Transverse colon (tissue), 4 donors: ENCODE measurements around the gene KIF1A. TPM values are rescaled to one million over a fixed set of nuclear protein-coding genes. Genes with fewer than 3 reads are reported as not detected.

Source experiments
- DNase-seq: peaks from one replicate; pipeline ENCODE4 v3.0.0-alpha.2; 2019
- H3K27ac ChIP-seq, 4 donors: fragments of 200-600 bp; sonication (generic); 2 replicates each; pipeline ENCODE4 v1.5.1; 2016 to 2018; ENCODE audit warnings: inconsistent platforms in 4 of 4
- H3K27me3 ChIP-seq: fragments of 200-600 bp; sonication (generic); 2 replicates; pipeline ENCODE4 v1.5.1; 2017; ENCODE audit warnings: inconsistent platforms
- H3K36me3 ChIP-seq, 4 donors: fragments of 200-600 bp; sonication (generic); 2 replicates each; pipeline ENCODE4 v1.5.1; 2017 to 2019; ENCODE audit warnings: inconsistent platforms in 4 of 4
- H3K4me1 ChIP-seq, 4 donors: fragments of 200-600 bp; sonication (generic); 2 replicates each; pipeline ENCODE4 v1.5.1; 2017 to 2020; ENCODE audit warnings: inconsistent platforms in 4 of 4
- H3K4me3 ChIP-seq, 4 donors: fragments of 200-600 bp; sonication (generic); 1 replicate in 1 of 4; 2 replicates in 3 of 4; pipeline versions ENCODE4 v1.5.1 to v1.6.1; 2017 to 2019; ENCODE audit warnings: inconsistent platforms in 4 of 4
- H3K9me3 ChIP-seq, 2 donors: fragments of 200-600 bp; sonication (generic); 2 replicates each; pipeline ENCODE4 v1.5.1; 2017 to 2019; ENCODE audit warnings: inconsistent platforms in 2 of 2
- EP300 ChIP-seq: sonication (generic); formaldehyde crosslinking; IDR thresholded peaks from one replicate; pipeline ENCODE4 v1.6.1; 2017; ENCODE audit warnings: antibody characterized with exemption, low read depth
- POLR2A ChIP-seq: fragments of 450-650 bp; IDR thresholded peaks from one replicate; pipeline ENCODE4 v1.6.1; 2016; ENCODE audit warnings: antibody characterized with exemption, mild to moderate bottlenecking, moderate library complexity
- POLR2AphosphoS5 ChIP-seq, 3 donors: sonication (generic); formaldehyde crosslinking; IDR thresholded peaks; one replicate each; pipeline ENCODE4 v1.6.1; 2016; ENCODE audit warnings: antibody characterized with exemption in 3 of 3
- WGBS, 2 donors: methylation state at CpG; one replicate each; pipeline ENCODE4 v1.1.5; 2018; ENCODE audit warnings: low coverage in 1 of 2; 5-methylcytosine and 5-hydroxymethylcytosine counted together
- in situ Hi-C, 4 donors: fragments of 200-750 bp; cut with MboI; loops; one replicate each; pipeline versions ENCODE4 v1.15.0 to v1.15.1; 2017; ENCODE audit warnings: low sequenced_read_pairs in 3 of 4, low pct_ligation_motif_present in 1 of 4, low pct_unique_long_range_greater_than_20kb in 1 of 4
- intact Hi-C: fragments of 100-400 bp; cut with DNase I; formaldehyde crosslinking; loops from one replicate; pipeline ENCODE4 v1.15.1; 2023; ENCODE audit warnings: low total_unique reads
- total RNA-seq, 4 donors: library from RNA; depleted of rRNA; stranded (reverse); fragments of >200 nt; gene quantifications; one replicate each; pipeline ENCODE4 v1.1.0, GENCODE V29; 2016
- TF ChIP-seq, protein P1 (sequence below), 5 experiments: fragments of 200-600 bp in 3 of 5; fragments of 450-650 bp in 2 of 5; sonication (generic) in 3 of 5; IDR thresholded peaks; 1 replicate in 2 of 5; 2 replicates in 3 of 5; pipeline ENCODE4 v1.5.1; 2016 to 2017; ENCODE audit warnings: antibody characterized with exemption in 5 of 5, inconsistent platforms in 3 of 5, mild to moderate bottlenecking in 2 of 5, moderate library complexity in 1 of 5

The KIF1A gene
- total RNA-seq, 4 donors from 2014 or later: 0.40 to 3.4 (median 2.9) TPM

DNA sequence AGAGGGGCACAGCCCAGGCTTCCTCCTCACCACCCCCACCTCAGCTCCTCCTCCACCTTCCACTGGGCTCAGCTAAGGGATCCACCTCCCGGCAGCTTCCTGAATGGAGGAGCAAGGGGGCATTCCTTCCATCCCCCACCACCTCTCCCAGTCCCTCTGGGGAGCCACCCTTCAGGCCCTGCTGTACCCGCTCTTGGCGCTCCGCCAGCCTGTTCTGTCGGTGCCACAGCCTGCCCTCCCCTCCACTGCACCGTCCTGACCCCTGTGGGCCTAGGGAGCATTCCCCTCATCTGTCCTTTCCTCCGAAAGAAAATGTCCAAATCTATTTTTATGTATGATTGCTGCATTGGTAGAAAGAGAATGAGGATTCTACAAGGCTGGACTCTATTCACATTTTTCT lies 59.9 kb downstream of the KIF1A start:
- Histone ChIP-seq H3K27me3 (no peaks in the 10 kb centered on the region), H3K4me3 (no peak overlapping the region), H3K4me1 (no peaks in the 10 kb centered on the region), H3K36me3 (no peaks in the 10 kb centered on the region), H3K27ac (no peak overlapping the region), H3K9me3 (no peaks in the 10 kb centered on the region)
- 73 to 100% methylated on average over 1 to 7 of the region's 7 CpGs for WGBS, 2 donors
- TF ChIP-seq POLR2A (no peak), EP300 (no peak), POLR2AphosphoS5 (IDR thresholded peaks at IDR 0.05) (no peak)
- TF ChIP-seq, protein P1, sequence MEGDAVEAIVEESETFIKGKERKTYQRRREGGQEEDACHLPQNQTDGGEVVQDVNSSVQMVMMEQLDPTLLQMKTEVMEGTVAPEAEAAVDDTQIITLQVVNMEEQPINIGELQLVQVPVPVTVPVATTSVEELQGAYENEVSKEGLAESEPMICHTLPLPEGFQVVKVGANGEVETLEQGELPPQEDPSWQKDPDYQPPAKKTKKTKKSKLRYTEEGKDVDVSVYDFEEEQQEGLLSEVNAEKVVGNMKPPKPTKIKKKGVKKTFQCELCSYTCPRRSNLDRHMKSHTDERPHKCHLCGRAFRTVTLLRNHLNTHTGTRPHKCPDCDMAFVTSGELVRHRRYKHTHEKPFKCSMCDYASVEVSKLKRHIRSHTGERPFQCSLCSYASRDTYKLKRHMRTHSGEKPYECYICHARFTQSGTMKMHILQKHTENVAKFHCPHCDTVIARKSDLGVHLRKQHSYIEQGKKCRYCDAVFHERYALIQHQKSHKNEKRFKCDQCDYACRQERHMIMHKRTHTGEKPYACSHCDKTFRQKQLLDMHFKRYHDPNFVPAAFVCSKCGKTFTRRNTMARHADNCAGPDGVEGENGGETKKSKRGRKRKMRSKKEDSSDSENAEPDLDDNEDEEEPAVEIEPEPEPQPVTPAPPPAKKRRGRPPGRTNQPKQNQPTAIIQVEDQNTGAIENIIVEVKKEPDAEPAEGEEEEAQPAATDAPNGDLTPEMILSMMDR (IDR thresholded peaks at IDR 0.05): no peak
- in situ Hi-C loops: no loop called here
- no peak for DNase-seq
- intact Hi-C loops: no loop called here

DNA sequence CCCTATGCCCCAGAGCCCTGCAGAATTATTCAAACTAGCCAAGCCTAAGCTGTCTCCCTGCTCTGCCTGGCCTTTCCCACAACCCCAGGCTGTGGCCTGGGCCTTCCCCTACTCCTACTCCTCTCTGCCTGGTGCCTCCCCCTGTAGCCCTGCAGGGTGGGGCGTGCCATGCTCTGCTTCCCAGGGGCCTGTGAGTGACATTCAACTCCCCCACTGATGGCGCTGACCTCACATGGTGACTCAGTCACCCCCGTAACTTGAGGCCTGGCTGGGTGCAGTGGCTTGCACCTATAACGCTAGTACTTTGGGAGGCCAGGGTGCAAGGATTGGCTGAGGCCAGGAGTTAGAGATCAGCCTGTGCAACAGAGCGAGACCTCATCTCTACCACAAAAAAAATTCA lies 60.6 kb downstream of the KIF1A start:
- DNase-seq: no peak
- TF ChIP-seq POLR2AphosphoS5 (IDR thresholded peaks at IDR 0.05): no peak
- TF ChIP-seq, protein P1 (IDR thresholded peaks at IDR 0.05): no peak
- no peak for TF ChIP-seq EP300
- no peak for TF ChIP-seq POLR2A
- Histone ChIP-seq H3K36me3 (no peaks in the 10 kb centered on the region), H3K27me3 (no peaks in the 10 kb centered on the region), H3K4me3 (no peak overlapping the region), H3K4me1 (no peaks in the 10 kb centered on the region), H3K27ac (no peak overlapping the region), H3K9me3 (no peaks in the 10 kb centered on the region)
- 93% methylated on average over 5 of the region's 5 CpGs; no CpG with 5 or more reads in 1 of the 2 donors for WGBS, 2 donors
- in situ Hi-C loops: no loop called here
- intact Hi-C loops: no loop called here

DNA sequence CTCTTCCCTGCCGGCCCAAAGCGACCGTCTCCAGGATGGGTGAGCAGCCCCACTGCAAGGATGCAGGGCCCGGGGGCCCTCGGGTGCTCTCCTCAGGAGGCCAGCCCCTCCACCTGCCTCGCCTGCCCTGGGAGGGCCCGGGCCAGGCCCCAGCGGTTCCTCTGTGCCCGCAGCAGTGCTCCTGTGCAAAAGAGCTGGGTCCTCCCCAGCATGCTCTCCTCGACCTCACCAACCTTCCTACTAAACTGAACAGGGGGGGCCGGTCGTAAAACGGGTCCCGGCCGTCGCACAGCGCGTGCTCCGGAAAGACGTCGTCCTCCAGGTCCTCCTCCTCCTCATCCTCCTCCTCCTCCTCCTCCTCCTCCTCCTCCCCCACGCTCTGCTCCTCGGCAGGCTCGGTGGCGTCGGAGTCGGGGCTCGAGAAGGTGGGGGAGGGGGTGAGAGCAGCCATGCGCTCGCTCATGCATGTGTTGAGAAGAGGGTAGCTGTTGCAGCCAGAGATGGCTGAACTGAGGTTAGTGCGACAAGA lies 62.9 kb downstream of the KIF1A start:
- Histone ChIP-seq H3K36me3 (no peaks in the 10 kb centered on the region), H3K4me1 (no peaks in the 10 kb centered on the region), H3K4me3 (no peak overlapping the region), H3K27me3 (no peaks in the 10 kb centered on the region), H3K27ac (no peak overlapping the region), H3K9me3 (no peaks in the 10 kb centered on the region)
- no peak for DNase-seq
- intact Hi-C loops: no loop called here
- in situ Hi-C loops: no loop called here
- TF ChIP-seq POLR2AphosphoS5 (IDR thresholded peaks at IDR 0.05): no peak
- no peak for TF ChIP-seq EP300
- no peak for TF ChIP-seq POLR2A
- TF ChIP-seq, protein P1 (IDR thresholded peaks at IDR 0.05): no peak
- 50 to 68% methylated on average over 12 to 31 of the region's 31 CpGs for WGBS, 2 donors

DNA sequence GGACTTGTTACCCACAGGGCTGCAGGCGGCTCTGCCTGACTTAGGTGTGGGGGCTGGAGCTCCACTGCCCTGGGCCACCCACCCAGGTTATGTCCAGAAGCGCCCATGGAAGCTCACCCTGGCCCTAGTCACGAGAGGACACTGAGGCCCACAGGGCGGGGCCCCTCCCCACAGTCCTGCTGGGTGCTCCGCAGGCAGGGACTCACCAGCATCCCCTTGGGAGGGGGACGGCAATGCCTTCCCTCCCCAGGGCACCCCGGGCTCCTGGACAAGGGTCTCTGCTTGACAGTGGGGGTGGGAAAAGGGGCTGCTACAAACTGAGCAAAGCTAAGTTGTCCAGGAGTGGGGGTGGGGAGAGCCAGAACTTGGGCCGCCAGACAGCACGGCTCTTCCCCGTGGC lies 67.8 kb downstream of the KIF1A start:
- WGBS, 2 donors: 77% methylated on average over 9 of the region's 10 CpGs; no CpG with 5 or more reads in 1 of the 2 donors
- in situ Hi-C loops (no loop called here), intact Hi-C loops (no loop called here)
- Histone ChIP-seq H3K9me3 (no peaks in the 10 kb centered on the region), H3K36me3 (no peaks in the 10 kb centered on the region), H3K27me3 (no peaks in the 10 kb centered on the region), H3K4me3 (no peak overlapping the region), H3K4me1 (no peaks in the 10 kb centered on the region), H3K27ac (no peak overlapping the region)
- DNase-seq: no peak
- TF ChIP-seq POLR2A (no peak), EP300 (no peak), POLR2AphosphoS5 (IDR thresholded peaks at IDR 0.05) (no peak)

DNA sequence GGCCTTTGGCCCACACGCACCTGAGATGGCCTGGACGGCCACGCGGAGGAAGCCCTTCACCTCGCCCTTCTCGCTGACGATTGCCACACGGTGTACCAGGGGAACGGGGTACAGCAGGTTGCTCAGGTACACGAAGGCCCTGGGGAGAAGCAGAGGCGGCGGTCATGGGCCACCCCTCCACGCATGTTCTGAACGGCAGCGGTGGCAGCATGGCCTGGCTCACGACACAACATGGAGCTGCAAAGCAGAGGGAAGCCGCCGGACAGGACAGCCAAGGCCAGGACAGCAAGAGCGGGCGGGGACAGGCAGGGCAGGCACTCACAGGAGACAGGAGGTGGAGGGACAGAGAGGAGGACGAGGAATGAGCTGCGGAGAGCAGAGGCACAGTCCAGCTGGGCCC lies 69.6 kb downstream of the KIF1A start:
- no peaks in the 10 kb centered on the region for H3K4me1 ChIP-seq
- no peak overlapping the region for H3K4me3 ChIP-seq
- no peaks in the 10 kb centered on the region for H3K9me3 ChIP-seq
- WGBS, 2 donors: 86% methylated on average over 22 of the region's 22 CpGs; no CpG with 5 or more reads in 1 of the 2 donors
- no peaks in the 10 kb centered on the region for H3K27me3 ChIP-seq
- H3K27ac ChIP-seq: no peak overlapping the region
- intact Hi-C loops: no loop called here
- TF ChIP-seq POLR2AphosphoS5 (IDR thresholded peaks at IDR 0.05): no peak
- TF ChIP-seq, protein P1 (IDR thresholded peaks at IDR 0.05): no peak
- no peak for TF ChIP-seq POLR2A
- DNase-seq: no peak
- in situ Hi-C loops: no loop called here
- no peaks in the 10 kb centered on the region for H3K36me3 ChIP-seq
